DMS153 treated with DMSO at 0.1 percent for 48 hours (cell line): Measurements from ENCODE around the gene ACTL7B.
"Not testable (repeated sequence)": the region's sequence is repeated elsewhere in the genome, so short reads cannot be mapped to it uniquely, and the experiment has no call there.

Experiments
- DNase-seq: peaks from one replicate; lab custom pipeline; 2025; ENCODE audit not compliant: unreplicated experiment; lab: John Stamatoyannopoulos, UW

Gene ACTL7B

GRCh38 chr9:108874058-108874788, 18.4 kb upstream of the ACTL7B start:
- DNase-seq, result no peak

GRCh38 chr9:108869092-108869725, 13.4 kb upstream of the ACTL7B start:
- DNase-seq, result no peak

GRCh38 chr9:108867829-108868228, 12.0 kb upstream of the ACTL7B start:
- no peak for DNase-seq

GRCh38 chr9:108867116-108867515, 11.3 kb upstream of the ACTL7B start:
- DNase-seq, result no peak

- no peak for DNase-seq
Measured at GRCh38 chr9:108866001-108866420, 10.2 kb upstream of the ACTL7B start.

GRCh38 chr9:108865037-108865436, 9.3 kb upstream of the ACTL7B start:
- no peak for DNase-seq

GRCh38 chr9:108864446-108864845, 8.7 kb upstream of the ACTL7B start:
- DNase-seq, result no peak

GRCh38 chr9:108863891-108864290, 8.1 kb upstream of the ACTL7B start:
- DNase-seq, result no peak

- no peak for DNase-seq
Measured at GRCh38 chr9:108861997-108862396, 6.2 kb upstream of the ACTL7B start, which contains the start of gene ACTL7A. ACTL7A (plus strand) TSS chr9:108862266; CDS start chr9:108862323, 57 bp downstream.

GRCh38 chr9:108861464-108861863, 5.7 kb upstream of the ACTL7B start:
- no peak for DNase-seq

- DNase-seq, result no peak
Measured at GRCh38 chr9:108860764-108861163, 5.0 kb upstream of the ACTL7B start.

GRCh38 chr9:108860354-108860753, 4.6 kb upstream of the ACTL7B start:
- DNase-seq, result no peak

- DNase-seq, result no peak
Measured at GRCh38 chr9:108859459-108860114, 3.8 kb upstream of the ACTL7B start.

- no peak for DNase-seq
Measured at GRCh38 chr9:108857572-108857971, 1.8 kb upstream of the ACTL7B start.

GRCh38 chr9:108855529-108855886, 278 bp downstream of the ACTL7B start:
- DNase-seq, result no peak

- DNase-seq, result no peak
Measured at GRCh38 chr9:108854641-108855528, 901 bp downstream of the ACTL7B start.

- DNase-seq, result no peak
Measured at GRCh38 chr9:108854094-108854493, 1.7 kb downstream of the ACTL7B start.

GRCh38 chr9:108852079-108852478, 3.7 kb downstream of the ACTL7B start:
- DNase-seq, result no peak

GRCh38 chr9:108851138-108851537, 4.6 kb downstream of the ACTL7B start:
- no peak for DNase-seq

GRCh38 chr9:108850293-108850897, 5.4 kb downstream of the ACTL7B start:
- DNase-seq, result no peak

GRCh38 chr9:108848296-108848695, 7.5 kb downstream of the ACTL7B start:
- DNase-seq, result not testable (repeated sequence)
